ENCODE data around the gene SLC41A2.
"Not testable (repeated sequence)": the region's sequence is repeated elsewhere in the genome, so short reads cannot be mapped to it uniquely, and the experiment has no call there.

The SLC41A2 gene

DNA sequence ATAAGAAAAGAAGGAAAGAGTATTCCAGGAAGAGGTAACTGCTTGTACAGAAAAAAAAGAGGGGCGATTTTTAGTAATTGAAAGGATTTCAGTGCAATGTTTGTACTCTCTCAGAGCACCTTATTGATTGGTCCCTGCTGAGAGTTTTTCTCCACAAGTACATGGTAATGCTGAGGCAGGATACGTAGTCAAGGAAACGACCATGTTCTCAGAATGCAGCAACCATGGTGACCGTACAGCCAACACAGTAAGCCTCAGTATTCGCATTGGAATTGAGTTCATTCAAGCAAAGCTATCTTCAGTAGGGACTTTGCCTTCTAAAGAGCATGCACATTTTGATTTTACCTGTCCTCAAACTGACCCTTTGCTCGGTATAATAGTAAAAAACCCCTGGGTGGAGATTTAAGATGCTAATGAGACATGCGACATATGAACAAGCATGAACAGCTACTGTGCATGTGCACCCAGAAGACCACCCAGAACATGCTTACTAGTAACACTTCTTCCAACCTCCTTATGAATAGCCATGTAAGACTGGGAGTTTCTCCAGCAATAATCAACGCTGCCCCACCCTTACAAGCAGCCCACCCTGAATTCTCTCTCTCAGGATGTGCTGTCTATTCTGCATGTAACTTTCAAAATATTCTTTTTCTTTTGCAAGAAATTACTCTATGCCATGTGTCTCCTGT lies 6.2 kb upstream of the SLC41A2 start:
- no peak for DNase-seq (ENCODE audit: low read depth in 2 of 2, low spot score in 1 of 2)

DNA sequence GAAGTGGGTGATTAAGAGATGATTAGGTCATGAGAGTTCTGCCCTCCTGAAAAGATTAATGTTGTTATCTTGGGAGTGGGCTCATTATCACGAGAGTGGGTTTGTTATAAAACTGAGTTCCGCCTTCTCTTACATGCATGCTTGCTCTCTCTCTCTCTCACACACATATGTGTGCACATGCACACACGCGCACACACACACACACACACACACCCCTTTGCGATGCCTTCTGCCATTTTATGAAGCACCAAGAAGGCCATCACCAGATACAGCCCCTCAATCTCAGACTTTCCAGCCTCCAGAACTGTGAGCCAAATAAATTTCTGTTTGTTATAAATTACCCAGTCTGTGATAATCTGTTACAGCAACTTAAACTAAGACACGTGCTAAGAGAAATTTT lies 5.7 kb upstream of the SLC41A2 start:
- DNase-seq (ENCODE audit: low read depth in 2 of 2, low spot score in 1 of 2) = no peak

DNA sequence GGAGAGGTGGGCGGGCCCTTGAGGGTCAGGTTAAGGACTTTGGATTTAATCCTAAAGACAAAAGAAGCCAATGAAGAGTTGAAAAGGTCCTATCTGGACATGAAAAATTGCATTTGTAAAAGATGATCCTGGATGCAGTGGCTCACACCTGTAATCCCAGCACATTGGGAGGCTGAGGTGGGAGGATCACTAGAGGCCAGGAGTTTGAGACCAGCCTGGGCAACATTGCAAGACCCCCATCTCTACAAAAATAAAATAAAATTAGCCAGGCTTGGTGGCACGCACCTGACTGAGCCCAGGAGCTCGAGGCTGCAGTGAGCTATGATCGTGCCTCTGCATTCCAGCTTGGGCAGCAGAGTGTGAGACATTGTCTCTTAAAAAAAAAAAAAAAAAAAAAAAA lies 2.4 kb upstream of the SLC41A2 start:
- DNase-seq (ENCODE audit: low read depth in 2 of 2, low spot score in 1 of 2) = no peak

- DNase-seq (ENCODE audit: low read depth in 2 of 2, low spot score in 1 of 2) = no peak
These were observed 1.3 kb upstream of the SLC41A2 start for GRCh38 chr12:104959335-104959841.

GRCh38 chr12:104958805-104959334 lies 780 bp upstream of the SLC41A2 start:
- DNase-seq (ENCODE audit: low read depth in 2 of 2, low spot score in 1 of 2) = no peak

DNA sequence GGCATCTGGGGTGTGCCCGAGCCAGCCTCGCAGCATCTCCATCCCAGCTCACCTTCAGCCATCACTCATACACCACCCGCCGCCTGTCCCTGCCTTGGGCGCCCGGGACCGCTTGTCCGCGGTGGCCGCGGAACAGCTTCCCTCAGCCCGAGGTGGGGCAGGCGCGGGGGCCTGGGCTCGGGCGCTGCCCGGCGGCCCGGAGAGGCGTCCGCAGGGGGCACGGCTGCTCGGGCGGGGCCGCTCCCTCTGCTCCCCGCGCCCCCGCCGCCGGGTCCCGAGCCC lies 430 bp downstream of the SLC41A2 start:
- DNase-seq (ENCODE audit: low read depth in 2 of 2, low spot score in 1 of 2) = peak; percentile 9 to 10

DNA sequence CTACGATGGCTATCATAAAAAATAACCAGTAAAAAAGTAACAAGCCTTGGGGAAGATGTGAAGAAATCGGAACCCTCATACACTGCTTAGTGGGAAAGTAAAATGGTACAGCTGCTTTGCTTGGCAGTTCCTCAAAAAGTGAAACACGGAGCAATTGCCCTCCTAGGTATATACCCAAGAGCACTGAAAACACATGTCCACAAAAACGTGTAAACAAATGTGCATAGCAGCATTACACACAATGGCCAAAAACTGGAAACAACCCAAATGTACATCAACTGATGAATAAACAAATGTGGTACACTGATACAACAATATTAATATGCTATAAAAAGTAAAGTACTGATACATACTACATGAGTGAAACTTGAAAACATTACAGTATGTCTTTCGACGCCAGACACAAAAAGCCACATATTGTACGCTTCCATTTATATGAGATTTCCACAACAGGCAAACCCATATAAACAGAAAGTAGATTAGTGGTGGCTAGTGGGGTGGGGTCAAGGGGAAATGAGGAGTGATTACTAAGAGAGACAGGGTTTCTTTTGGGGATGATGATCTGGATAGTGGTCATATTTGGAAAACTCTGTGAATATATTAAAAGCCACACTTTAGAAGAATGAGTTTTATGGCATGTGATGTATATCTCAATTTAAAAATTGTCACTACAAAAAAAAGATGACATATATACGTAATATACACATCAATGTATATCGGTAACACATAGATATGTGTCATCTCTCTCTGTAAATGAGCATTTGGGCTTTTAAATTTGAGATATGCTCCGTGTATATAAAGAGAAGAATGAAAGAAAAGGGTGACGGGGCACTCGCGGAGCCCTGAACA lies 996 bp downstream of the SLC41A2 start:
- no peak for DNase-seq (ENCODE audit: low read depth in 2 of 2, low spot score in 1 of 2)

DNA sequence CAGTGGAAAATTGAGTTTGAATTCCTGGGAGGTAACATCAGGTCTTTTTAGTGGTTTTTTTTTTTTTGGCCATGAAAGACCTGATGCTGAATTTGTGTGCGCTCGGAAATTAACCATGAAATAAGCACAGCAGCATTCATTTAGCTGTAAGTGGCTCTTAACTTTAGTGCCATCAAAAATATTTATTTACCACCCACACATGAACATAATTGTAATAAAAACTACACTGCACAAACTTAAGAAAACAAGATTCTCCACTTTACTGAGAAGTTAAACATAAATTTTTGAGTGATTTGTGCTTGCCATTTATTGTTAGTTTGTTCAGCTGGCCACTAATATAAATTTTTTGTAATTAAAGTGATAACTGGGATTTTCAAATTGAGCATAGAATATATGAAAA lies 2.4 kb downstream of the SLC41A2 start:
- DNase-seq (ENCODE audit: low read depth in 2 of 2, low spot score in 1 of 2) = no peak

- DNase-seq (ENCODE audit: low read depth in 2 of 2, low spot score in 1 of 2) = no peak
These were observed 4.8 kb downstream of the SLC41A2 start for GRCh38 chr12:104953323-104953722.

GRCh38 chr12:104952816-104953215 lies 5.3 kb downstream of the SLC41A2 start:
- DNase-seq (ENCODE audit: low read depth in 2 of 2, low spot score in 1 of 2) = no peak

DNA sequence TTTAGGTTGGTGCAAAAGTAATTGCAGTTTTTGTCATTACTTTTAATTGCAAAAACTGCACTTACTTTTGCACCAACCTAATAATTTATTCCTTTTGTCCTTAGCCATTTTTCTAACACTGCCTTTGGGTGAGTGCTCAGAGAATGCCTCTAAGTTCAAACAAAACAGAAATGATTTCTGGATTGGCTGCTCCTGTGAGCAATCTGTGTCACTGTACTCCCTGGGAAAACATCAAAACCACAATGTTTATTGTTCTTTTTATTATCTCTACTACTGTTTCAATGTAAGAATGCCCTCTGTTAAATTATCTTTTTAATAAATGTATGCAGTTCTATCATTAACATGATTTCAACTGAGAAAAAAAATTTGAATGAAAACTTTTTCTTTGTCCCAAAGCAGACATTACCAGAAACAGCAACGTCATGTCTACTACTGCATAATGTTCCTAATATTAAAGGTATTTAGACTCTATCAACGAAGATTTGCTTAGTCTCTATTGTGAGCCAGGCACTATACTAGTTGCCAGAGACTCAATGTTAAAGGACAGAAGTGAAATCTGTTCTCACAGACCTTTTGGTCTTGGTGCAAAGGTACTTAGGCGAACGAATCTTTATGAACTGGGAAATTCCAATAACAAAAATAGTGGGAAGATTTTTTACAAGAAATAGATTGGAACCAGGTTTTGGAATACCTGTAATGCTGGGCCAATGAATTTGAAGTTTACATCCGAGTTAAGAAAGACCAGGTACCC lies 6.2 kb downstream of the SLC41A2 start:
- no peak for DNase-seq (ENCODE audit: low read depth in 2 of 2, low spot score in 1 of 2)

GRCh38 chr12:104948716-104949115 lies 9.4 kb downstream of the SLC41A2 start:
- DNase-seq (ENCODE audit: low read depth in 2 of 2, low spot score in 1 of 2) = not testable (repeated sequence)

DNA sequence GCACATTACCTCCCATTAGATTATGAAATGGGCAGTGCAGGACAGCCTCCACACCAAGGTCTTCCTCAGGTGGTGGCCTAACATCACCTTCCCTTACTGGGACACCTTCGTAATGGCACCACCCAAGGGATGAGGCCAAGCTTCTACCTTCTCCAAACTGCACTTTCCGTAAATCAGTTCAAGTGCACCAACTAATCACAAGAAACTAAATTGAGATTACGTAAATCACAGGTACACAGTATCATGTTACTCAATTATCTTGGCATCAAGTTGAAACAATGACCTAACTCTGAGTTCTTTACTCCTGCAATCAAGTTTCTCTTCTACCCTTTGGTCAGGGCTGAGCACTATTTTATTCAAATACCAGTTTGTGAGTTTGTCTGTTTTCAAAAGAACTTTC lies 13.8 kb downstream of the SLC41A2 start:
- no peak for DNase-seq (ENCODE audit: low read depth in 2 of 2, low spot score in 1 of 2)

- DNase-seq (ENCODE audit: low read depth in 2 of 2, low spot score in 1 of 2) = not testable (repeated sequence)
These were observed 14.7 kb downstream of the SLC41A2 start for GRCh38 chr12:104943401-104943800.

- DNase-seq (ENCODE audit: low read depth in 2 of 2, low spot score in 1 of 2) = no peak
These were observed 16.0 kb downstream of the SLC41A2 start for GRCh38 chr12:104942075-104942474.

DNA sequence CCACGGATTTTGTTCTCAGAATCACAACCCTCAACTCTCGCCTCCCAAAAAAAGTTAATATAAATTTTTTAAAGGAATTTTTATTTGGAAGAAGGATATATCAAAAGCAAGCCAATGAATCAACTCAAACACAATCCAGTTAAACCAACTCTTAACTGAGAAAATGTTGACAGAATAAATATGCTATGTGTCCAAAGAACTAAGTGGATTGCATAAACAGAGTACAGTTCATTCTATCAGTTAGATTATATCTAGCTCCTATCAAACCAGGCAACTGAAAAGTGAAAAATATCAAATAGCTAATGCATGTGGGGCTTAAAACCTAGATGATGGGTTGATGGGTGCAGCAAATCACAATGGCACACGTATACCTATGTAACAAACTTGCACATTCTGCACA lies 16.6 kb downstream of the SLC41A2 start:
- DNase-seq (ENCODE audit: low read depth in 2 of 2, low spot score in 1 of 2) = no peak

- DNase-seq (ENCODE audit: low read depth in 2 of 2, low spot score in 1 of 2) = no peak
These were observed 19.0 kb downstream of the SLC41A2 start for GRCh38 chr12:104939089-104939488.

GRCh38 chr12:104938371-104938770 lies 19.7 kb downstream of the SLC41A2 start:
- no peak for DNase-seq (ENCODE audit: low read depth in 2 of 2, low spot score in 1 of 2)

- no peak for DNase-seq (ENCODE audit: low read depth in 2 of 2, low spot score in 1 of 2)
These were observed 22.2 kb downstream of the SLC41A2 start for GRCh38 chr12:104935886-104936285.

- no peak for DNase-seq (ENCODE audit: low read depth in 2 of 2, low spot score in 1 of 2)
These were observed 24.3 kb downstream of the SLC41A2 start for GRCh38 chr12:104933778-104934177.

GRCh38 chr12:104933128-104933527 lies 25.0 kb downstream of the SLC41A2 start:
- DNase-seq (ENCODE audit: low read depth in 2 of 2, low spot score in 1 of 2) = no peak
